A673 (cell line): ENCODE data around the gene EEIG1. TPM values are rescaled to one million over a fixed set of nuclear protein-coding genes. Genes with fewer than 3 reads are reported as not detected.

ENCODE experiments used
- Bru-seq: library from RNA; stranded (reverse); fragments of 400-500 nt; gene quantifications from one replicate; lab custom pipeline; 2021; lab: Mats Ljungman, UMichigan
- BruChase-seq, 2 experiments: library from RNA; stranded (reverse); fragments of 400-500 nt; gene quantifications; one replicate each; lab custom pipeline; 2021; lab: Mats Ljungman, UMichigan
- BruUV-seq: library from RNA; stranded (reverse); fragments of 400-500 nt; replicated peaks from 2 replicates; lab custom pipeline; 2021; lab: Mats Ljungman, UMichigan
- CTCF ChIA-PET: fragments of 300-600 bp; sonication (Branson Sonifier 250); formaldehyde crosslinking; loops from one replicate; lab custom pipeline; 2022; ENCODE audit warnings: antibody characterized with exemption; lab: Charles Lee
- POLR2A ChIA-PET: fragments of 300-600 bp; sonication (Branson Sonifier 250); formaldehyde crosslinking; loops from one replicate; lab custom pipeline; 2022; ENCODE audit warnings: antibody characterized with exemption; ENCODE audit not compliant: low non-redundant PET; lab: Charles Lee
- DNase-seq: peaks from one replicate; pipeline ENCODE4 v3.0.0-alpha.2; 2015; ENCODE audit warnings: low spot score
- H3K27ac ChIP-seq: fragments of 200-600 bp; sonication (generic); 2 replicates; pipeline ENCODE4 v1.5.1; 2016; ENCODE audit warnings: mixed run types, low read depth, mild to moderate bottlenecking, mixed read lengths, antibody characterized with exemption, low read length; ENCODE audit not compliant: poor library complexity, severe bottlenecking
- H3K27me3 ChIP-seq: fragments of 200-600 bp; sonication (generic); replicated peaks from 2 replicates; pipeline ENCODE4 v1.6.1; 2017; ENCODE audit warnings: mixed run types, low read depth, mild to moderate bottlenecking, mixed read lengths, antibody characterized with exemption, low read length; ENCODE audit not compliant: insufficient read depth, poor library complexity
- H3K36me3 ChIP-seq: fragments of 200-600 bp; sonication (generic); 2 replicates; pipeline ENCODE4 v1.6.1; 2016; ENCODE audit warnings: mixed run types, mild to moderate bottlenecking, mixed read lengths, antibody characterized with exemption, low read length; ENCODE audit not compliant: insufficient read depth, poor library complexity, severe bottlenecking
- H3K4me1 ChIP-seq: fragments of 200-600 bp; sonication (generic); 2 replicates; pipeline ENCODE4 v1.6.1; 2017; ENCODE audit warnings: mixed run types, mild to moderate bottlenecking, mixed read lengths, antibody characterized with exemption, low read length; ENCODE audit not compliant: insufficient read depth, poor library complexity, severe bottlenecking
- H3K4me3 ChIP-seq: fragments of 200-600 bp; sonication (generic); 2 replicates; pipeline ENCODE4 v1.5.1; 2016; ENCODE audit warnings: low read depth, mixed run types, mild to moderate bottlenecking, mixed read lengths, low read length; ENCODE audit not compliant: poor library complexity, severe bottlenecking
- H3K9me3 ChIP-seq: fragments of 200-600 bp; sonication (generic); 2 replicates; pipeline ENCODE4 v1.6.1; 2016; ENCODE audit warnings: mixed run types, low read depth, mild to moderate bottlenecking, mixed read lengths, antibody characterized with exemption, low read length; ENCODE audit not compliant: poor library complexity, severe bottlenecking
- CTCF ChIP-seq: fragments of 300-800, 200-600 bp; sonication (generic); conservative IDR thresholded peaks from 2 replicates; pipeline ENCODE4 v1.5.1; 2017; ENCODE audit warnings: low read depth, mild to moderate bottlenecking, antibody characterized with exemption, low read length, moderate library complexity, mixed read lengths
- EZH2 ChIP-seq: fragments of 200-600 bp; sonication (generic); IDR thresholded peaks from 2 replicates; pipeline ENCODE4 v1.6.1; 2017; ENCODE audit warnings: borderline replicate concordance, low read depth, mild to moderate bottlenecking, mixed read lengths, antibody characterized with exemption, low read length; ENCODE audit not compliant: poor library complexity, severe bottlenecking
- intact Hi-C: fragments of 100-400 bp; cut with micrococcal nuclease; formaldehyde crosslinking; loops from one replicate; pipeline ENCODE4 v1.10.0; 2022; ENCODE audit not compliant: unreplicated experiment
- long read RNA-seq: library from polyadenylated mRNA; stranded (forward); transcript quantifications from one replicate; pipeline ENCODE4 v2.0.0, GENCODE V29; 2022
- total RNA-seq: library from RNA; stranded (reverse); gene quantifications from 2 replicates; pipeline ENCODE4 v1.2.3, GENCODE V29; 2021

EEIG1 gene
- total RNA-seq (30.0 and 34.1 TPM in 2 replicates), Bru-seq, nascent RNA (percentile 57 among the genes with signal in this experiment), BruChase-seq, experiment 1, labeled RNA remaining after a 2-hour chase (percentile 72 among the genes with signal in this experiment), BruChase-seq, experiment 2, labeled RNA remaining after a 6-hour chase (percentile 69 among the genes with signal in this experiment)
- long read RNA-seq, full-length matches to known transcripts = 24 of 50 reads
- long read RNA-seq, partial matches to known transcripts = 5 of 50 reads
- long read RNA-seq, other reads (novel, unspliced or antisense) = 21 of 50 reads

- CTCF ChIA-PET = interaction anchor here (0.5 kb wide), 1 partner anchor 83 kb away, joined by 4 read pairs; no protein-coding TSS in a partner anchor
- Histone ChIP-seq H3K9me3 (no peaks in the 10 kb centered on the region), H3K4me3 (peak within 1 kb of the TSS; percentile 96), H3K36me3 (no peaks in the 10 kb centered on the region), H3K27ac (peak within 1 kb of the TSS; percentile 83), H3K4me1 (peaks cover 21% of the 10 kb centered on the region), H3K27me3 (no peaks in the 10 kb centered on the region)
- DNase-seq = peak; percentile 97
- no TSS peak for BruUV-seq
- no peak for TF ChIP-seq EZH2
- POLR2A ChIA-PET = interaction anchor here (0.6 kb wide), 1 partner anchor 9 kb away, joined by 6 read pairs; no protein-coding TSS in a partner anchor
- intact Hi-C loops = no loop called here
Measured at GRCh38 chr9:127980706-127981558, at the start of gene EEIG1. Gene EEIG1 (minus strand): TSS chr9:127980989. CDS start chr9:127980137, 852 bp downstream.

- no peak overlapping the region for H3K27ac ChIP-seq
- ChIA-PET POLR2A (no interaction called here), CTCF (interaction anchor here (0.6 kb wide), 1 partner anchor 76 kb away, joined by 3 read pairs; no protein-coding TSS in a partner anchor)
- no peak for DNase-seq
- intact Hi-C loops = no loop called here
- no peaks in the 10 kb centered on the region for H3K4me1 ChIP-seq
- H3K4me3 ChIP-seq = no peak overlapping the region
- no TSS peak for BruUV-seq
- no peaks in the 10 kb centered on the region for H3K36me3 ChIP-seq
- no peaks in the 10 kb centered on the region for H3K9me3 ChIP-seq
- H3K27me3 ChIP-seq = no peaks in the 10 kb centered on the region
- TF ChIP-seq EZH2 (no peak), CTCF (no peak)
Measured at GRCh38 chr9:128027705-128028104, 46.9 kb upstream of the EEIG1 start.

GRCh38 chr9:128026773-128027541 lies 46.2 kb upstream of the EEIG1 start:
- BruUV-seq = no TSS peak
- intact Hi-C loops = no loop called here
- CTCF ChIA-PET = no interaction called here

More at GRCh38 chr9:128026773-128027541, 46.2 kb upstream of the EEIG1 start:
- Histone ChIP-seq H3K4me3 (no peak overlapping the region), H3K4me1 (no peaks in the 10 kb centered on the region), H3K36me3 (no peaks in the 10 kb centered on the region), H3K9me3 (no peaks in the 10 kb centered on the region), H3K27me3 (no peaks in the 10 kb centered on the region), H3K27ac (no peak overlapping the region)
- POLR2A ChIA-PET = no interaction called here
- DNase-seq = no peak
- TF ChIP-seq CTCF (no peak), EZH2 (no peak)
